Measurements from ENCODE around the gene TBKBP1. TPM values are rescaled to one million over a fixed set of nuclear protein-coding genes. Genes with fewer than 3 reads are reported as not detected.
A peak's percentile ranks its signal among the peaks of the same experiment; 100 is the strongest.

The TBKBP1 gene
- total RNA-seq, 4 donors from 2014 or later: 3.1 to 12.7 (median 7.9) TPM

DNA sequence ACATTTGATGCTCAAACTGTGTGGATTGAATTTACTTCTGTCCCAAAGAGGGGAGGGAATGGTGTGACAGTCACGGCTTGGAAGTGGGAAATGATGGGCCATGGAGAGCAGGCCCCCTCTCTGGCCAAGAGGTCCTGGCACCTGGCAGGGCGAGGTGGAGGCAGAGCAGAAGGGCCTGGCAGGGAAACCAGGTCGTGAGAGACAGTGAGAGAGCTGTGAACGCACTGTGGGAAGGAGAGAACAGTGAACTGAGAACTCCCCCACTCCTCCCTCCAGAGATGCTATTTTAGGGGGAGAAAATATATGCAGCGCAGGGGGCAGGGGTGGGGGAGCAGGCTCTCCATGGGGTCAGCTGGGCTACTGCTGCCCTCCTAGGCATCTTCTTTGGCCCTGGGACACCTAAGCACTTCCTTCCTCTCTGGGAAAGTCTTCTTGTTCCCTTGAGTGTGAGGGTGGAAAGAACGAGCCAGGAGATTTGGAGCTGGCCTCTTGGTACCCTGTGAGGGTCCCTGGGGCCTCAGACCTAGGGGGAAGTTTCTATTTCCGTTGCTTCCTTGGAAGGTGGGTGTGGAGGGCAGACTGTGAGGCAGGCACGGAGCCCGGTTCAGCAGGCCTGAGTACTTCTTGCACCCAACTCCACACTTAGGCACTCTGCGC is 21.8 kb downstream of the TBKBP1 start:
- intact Hi-C loops (cut with DNase I): loop anchor here (10.0 kb wide), 1 partner anchor 79 kb away; no protein-coding TSS in a partner anchor
- no peak for DNase-seq
- TF ChIP-seq CTCF (IDR thresholded peaks at IDR 0.05) (no peak), POLR2A (IDR thresholded peaks at IDR 0.05) (no peak)
- peaks cover 1 to 10% (median 3%) of the 10 kb centered on the region in 3 donors for H3K4me1 ChIP-seq
- peaks cover 0 to 8% (median 0%) of the 10 kb centered on the region in 3 donors for H3K36me3 ChIP-seq
- peaks cover 0 to 75% (median 2%) of the 10 kb centered on the region in 4 donors for H3K27me3 ChIP-seq
- no peak overlapping the region for H3K27ac ChIP-seq
- no peaks in the 10 kb centered on the region for H3K9me3 ChIP-seq
- H3K4me3 ChIP-seq: no peak overlapping the region
- WGBS, 2 donors: 58 to 61% methylated on average over 4 to 7 of the region's 10 CpGs

- Histone ChIP-seq H3K27ac (no peak overlapping the region), H3K4me3 (no peak overlapping the region), H3K9me3 (no peaks in the 10 kb centered on the region), H3K36me3 (peaks cover 0 to 3% (median 0%) of the 10 kb centered on the region in 3 donors), H3K27me3 (peaks cover 0 to 81% (median 6%) of the 10 kb centered on the region in 4 donors), H3K4me1 (peaks cover 7 to 16% (median 9%) of the 10 kb centered on the region in 3 donors)
- no CpG with 5 or more reads among the region's 3 CpGs for WGBS, 2 donors
- no peak for TF ChIP-seq POLR2A (IDR thresholded peaks at IDR 0.05)
- no peak for TF ChIP-seq CTCF (IDR thresholded peaks at IDR 0.05)
- intact Hi-C loops (cut with DNase I): loop anchor here (10.0 kb wide), 1 partner anchor 78 kb away; no protein-coding TSS in a partner anchor
- no peak for DNase-seq
Observed at GRCh38 chr17:47716375-47716774, 22.4 kb downstream of the TBKBP1 start.

GRCh38 chr17:47717261-47717697 is 23.3 kb downstream of the TBKBP1 start:
- H3K36me3 ChIP-seq: no peaks in the 10 kb centered on the region
- intact Hi-C loops (cut with DNase I): loop anchor here (10.0 kb wide), 1 partner anchor 78 kb away; no protein-coding TSS in a partner anchor
- no peak for DNase-seq
- no peak for TF ChIP-seq POLR2A (IDR thresholded peaks at IDR 0.05)
- peak in 2 of 6 experiments; percentile 8 to 18 for TF ChIP-seq CTCF (IDR thresholded peaks at IDR 0.05)
- H3K4me1 ChIP-seq: peaks cover 10 to 24% (median 12%) of the 10 kb centered on the region in 3 donors
- 20 to 71% methylated on average over 1 of the region's 2 CpGs for WGBS, 2 donors
- H3K27ac ChIP-seq: no peak overlapping the region
- H3K27me3 ChIP-seq: peaks cover 0 to 83% (median 8%) of the 10 kb centered on the region in 4 donors
- no peak overlapping the region for H3K4me3 ChIP-seq
- no peaks in the 10 kb centered on the region for H3K9me3 ChIP-seq

DNA sequence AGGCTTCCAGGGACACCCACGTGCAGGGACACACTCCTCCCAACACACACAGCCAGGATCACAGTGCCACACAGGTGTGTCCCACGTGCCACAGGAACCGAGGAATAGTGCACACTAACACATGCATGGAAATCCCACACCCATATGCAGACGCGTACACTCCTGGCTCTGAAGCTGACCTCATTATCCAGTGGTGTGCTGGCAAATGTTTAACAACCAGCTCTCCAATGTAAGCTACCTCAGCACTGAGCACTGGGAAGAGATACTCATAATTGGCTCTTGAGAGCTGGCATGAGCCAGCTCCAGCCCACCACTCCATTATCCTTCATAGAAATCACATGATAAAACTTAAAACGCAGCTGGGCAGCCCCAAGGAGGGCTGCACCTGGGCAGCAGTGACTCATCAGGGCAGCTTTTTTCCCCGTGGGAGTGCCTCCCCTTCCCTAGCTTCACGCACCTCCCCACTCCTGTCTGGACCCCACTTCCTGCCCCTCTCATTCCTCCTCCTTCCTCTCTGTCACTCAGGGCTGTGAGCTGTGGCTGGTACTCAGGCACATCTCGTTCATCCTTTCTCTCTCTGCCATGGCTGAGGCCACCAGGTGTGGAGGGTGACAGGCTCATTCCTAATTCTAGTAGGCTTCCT is 24.1 kb downstream of the TBKBP1 start:
- no peak for DNase-seq
- peaks cover 10 to 24% (median 12%) of the 10 kb centered on the region in 3 donors for H3K4me1 ChIP-seq
- H3K4me3 ChIP-seq: no peak overlapping the region
- no peak overlapping the region for H3K27ac ChIP-seq
- intact Hi-C loops (cut with DNase I): loop anchor here (10.0 kb wide), 1 partner anchor 77 kb away; no protein-coding TSS in a partner anchor
- H3K9me3 ChIP-seq: no peaks in the 10 kb centered on the region
- WGBS, 2 donors: 18 to 24% methylated on average over 9 of the region's 9 CpGs
- no peak for TF ChIP-seq POLR2A (IDR thresholded peaks at IDR 0.05)
- TF ChIP-seq CTCF (IDR thresholded peaks at IDR 0.05): no peak
- peaks cover 0 to 81% (median 8%) of the 10 kb centered on the region in 4 donors for H3K27me3 ChIP-seq
- no peaks in the 10 kb centered on the region for H3K36me3 ChIP-seq

Data from esophagus squamous epithelium (tissue), 5 donors.